BJ (cell line): ENCODE measurements around the gene LAPTM5. TPM values are rescaled to one million over a fixed set of nuclear protein-coding genes. Genes with fewer than 3 reads are reported as not detected.

Experiments
- CTCF ChIA-PET: fragments of 350-600 bp; formaldehyde crosslinking; extraction: SDS; loops from one replicate; lab custom pipeline; 2021; ENCODE audit warnings: antibody characterized with exemption, inconsistent platforms; lab: Yijun Ruan, JAX
- POLR2A ChIA-PET: fragments of 300-600 bp; sonication (Branson Sonifier 250); formaldehyde crosslinking; extraction: SDS; loops from one replicate; lab custom pipeline; 2021; ENCODE audit warnings: antibody characterized with exemption; lab: Charles Lee
- DNase-seq: peaks from one replicate; pipeline ENCODE4 v3.0.0-alpha.2; 2011; ENCODE audit warnings: low read depth
- H3K27me3 ChIP-seq: 2 replicates; pipeline ENCODE4 v1.6.0; 2011; ENCODE audit warnings: low read length; ENCODE audit not compliant: control insufficient read depth, insufficient read depth
- H3K36me3 ChIP-seq: 2 replicates; pipeline ENCODE4 v1.5.1; 2011; ENCODE audit warnings: low read length; ENCODE audit not compliant: control insufficient read depth, insufficient read depth
- H3K4me3 ChIP-seq: 2 replicates; pipeline ENCODE4 v1.5.1; 2011; ENCODE audit warnings: low read depth, mild to moderate bottlenecking, control low read depth, low read length
- polyA plus RNA-seq: library from polyadenylated mRNA; depleted of rRNA; stranded (reverse); fragments of >200 nt; gene quantifications from 2 replicates; pipeline ENCODE4 v1.2.3, GENCODE V29; 2011
- TF ChIP-seq, protein P1 (sequence below): IDR thresholded peaks from 2 replicates; pipeline ENCODE4 v1.5.1; 2011; ENCODE audit warnings: low read depth, mild to moderate bottlenecking, control low read depth, inconsistent platforms, low read length, moderate library complexity; ENCODE audit not compliant: insufficient read depth

LAPTM5 gene
- polyA plus RNA-seq, 1 experiment = 2.1 TPM

DNA sequence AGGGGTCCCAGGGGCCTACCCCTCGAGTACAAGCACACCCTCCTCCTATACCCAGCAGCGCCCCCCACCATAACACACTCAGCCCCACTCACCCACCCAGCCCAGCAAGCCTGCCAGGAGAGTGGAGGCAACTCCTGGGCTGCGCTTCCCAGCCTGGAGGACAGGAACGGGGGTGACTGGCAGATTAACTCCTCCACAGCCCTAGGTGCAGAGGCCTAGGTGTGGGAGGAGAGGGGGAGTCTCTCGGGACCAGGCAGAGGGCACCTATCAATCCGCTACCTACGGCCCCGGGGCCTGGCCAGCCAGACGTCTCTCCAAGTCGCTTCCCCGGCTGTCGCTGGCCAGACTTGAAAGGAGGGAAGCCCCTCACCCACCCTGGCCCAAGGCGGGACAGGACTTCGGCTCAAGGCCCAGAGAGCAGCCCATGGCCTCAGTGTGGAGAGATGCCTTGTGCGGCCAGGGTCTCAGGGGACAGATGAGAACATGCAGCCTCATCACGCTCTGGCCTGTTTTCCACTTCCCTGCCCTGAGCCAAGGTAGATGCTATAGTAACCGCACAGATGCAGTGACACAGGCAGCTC is 59.1 kb downstream of the LAPTM5 start:
- ChIA-PET POLR2A (no interaction called here), CTCF (interaction anchor here (0.7 to 1.0 kb wide), 3 partner anchors 156 to 176 kb away, joined by 3 to 6 read pairs (median 4); no protein-coding TSS in a partner anchor)
- TF ChIP-seq, protein P1, sequence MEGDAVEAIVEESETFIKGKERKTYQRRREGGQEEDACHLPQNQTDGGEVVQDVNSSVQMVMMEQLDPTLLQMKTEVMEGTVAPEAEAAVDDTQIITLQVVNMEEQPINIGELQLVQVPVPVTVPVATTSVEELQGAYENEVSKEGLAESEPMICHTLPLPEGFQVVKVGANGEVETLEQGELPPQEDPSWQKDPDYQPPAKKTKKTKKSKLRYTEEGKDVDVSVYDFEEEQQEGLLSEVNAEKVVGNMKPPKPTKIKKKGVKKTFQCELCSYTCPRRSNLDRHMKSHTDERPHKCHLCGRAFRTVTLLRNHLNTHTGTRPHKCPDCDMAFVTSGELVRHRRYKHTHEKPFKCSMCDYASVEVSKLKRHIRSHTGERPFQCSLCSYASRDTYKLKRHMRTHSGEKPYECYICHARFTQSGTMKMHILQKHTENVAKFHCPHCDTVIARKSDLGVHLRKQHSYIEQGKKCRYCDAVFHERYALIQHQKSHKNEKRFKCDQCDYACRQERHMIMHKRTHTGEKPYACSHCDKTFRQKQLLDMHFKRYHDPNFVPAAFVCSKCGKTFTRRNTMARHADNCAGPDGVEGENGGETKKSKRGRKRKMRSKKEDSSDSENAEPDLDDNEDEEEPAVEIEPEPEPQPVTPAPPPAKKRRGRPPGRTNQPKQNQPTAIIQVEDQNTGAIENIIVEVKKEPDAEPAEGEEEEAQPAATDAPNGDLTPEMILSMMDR = no peak
- Histone ChIP-seq H3K27me3 (0 out of 2 replicates have a peak, but pooled peaks cover 2% of the 10 kb centered on the region), H3K4me3 (no peak overlapping the region), H3K36me3 (no peaks in the 10 kb centered on the region)
- no peak for DNase-seq

DNA sequence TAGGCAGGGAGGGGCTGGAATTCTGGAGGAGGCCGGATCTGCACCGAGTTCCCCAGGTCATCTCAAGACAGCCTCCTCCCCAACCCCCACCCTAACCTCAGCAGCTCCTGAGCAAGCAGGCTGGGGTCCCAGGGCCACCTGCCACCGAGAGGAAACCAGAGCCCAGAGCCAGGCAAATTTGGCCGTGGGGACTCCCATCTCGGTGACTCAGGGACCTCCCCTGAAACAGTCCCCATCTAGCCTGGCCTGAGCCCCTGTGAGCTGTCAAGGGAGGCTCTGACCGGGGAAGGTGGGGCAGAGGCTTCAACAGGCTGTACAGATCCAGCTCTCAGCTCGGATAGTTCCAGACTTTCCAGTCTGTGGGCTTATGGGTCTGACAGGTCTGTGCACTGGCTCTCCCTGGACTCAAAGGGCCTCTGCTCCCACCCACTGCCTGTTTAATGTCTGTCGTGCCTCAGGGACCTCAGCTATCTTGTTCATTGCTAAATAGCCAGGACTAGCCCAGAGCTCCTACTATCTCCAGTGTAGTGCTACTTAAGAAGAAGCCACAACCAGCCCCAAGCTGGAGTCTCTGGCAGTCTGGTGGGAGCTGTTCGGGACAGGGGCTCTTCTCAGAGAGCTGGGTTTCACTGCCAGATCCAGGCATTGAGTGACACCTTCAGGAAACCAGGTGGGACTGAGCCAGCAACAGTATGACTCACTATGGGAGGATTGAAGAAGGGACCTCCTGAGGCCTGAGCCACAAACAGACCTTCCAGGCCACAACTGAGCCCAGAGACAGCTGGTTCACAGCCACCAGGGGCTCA is 59.8 kb downstream of the LAPTM5 start:
- TF ChIP-seq, protein P1 = no peak
- no peak for DNase-seq
- Histone ChIP-seq H3K36me3 (no peaks in the 10 kb centered on the region), H3K27me3 (peaks cover 3% of the 10 kb centered on the region; the same call in 1 of the 2 replicates), H3K4me3 (no peak overlapping the region)
- ChIA-PET CTCF (interaction anchor here (0.6 to 1.0 kb wide), 5 partner anchors 10 to 1129 kb away, joined by 3 to 6 read pairs (median 3); no protein-coding TSS in a partner anchor), POLR2A (no interaction called here)

DNA sequence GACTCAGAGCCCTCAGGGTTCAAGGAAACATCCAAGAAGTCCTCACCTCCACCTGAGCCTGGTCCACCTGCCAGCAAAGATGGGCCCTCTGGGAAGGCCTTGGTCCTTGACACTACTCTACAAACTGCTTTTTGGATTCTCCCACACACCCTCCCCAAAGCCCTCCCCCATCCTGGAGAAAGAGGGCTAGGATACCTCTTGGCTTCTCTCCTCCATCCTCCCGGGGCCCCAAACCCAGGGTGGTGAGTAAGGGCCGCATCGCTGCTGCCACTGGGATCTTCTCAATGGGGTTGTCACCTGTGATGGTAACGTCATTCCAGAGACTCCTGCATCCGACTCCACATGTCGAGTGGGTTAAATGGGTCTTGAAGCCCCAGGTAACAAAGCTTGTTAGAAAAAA is 60.7 kb downstream of the LAPTM5 start:
- CTCF ChIA-PET = interaction anchor here (0.6 to 1.1 kb wide), 4 partner anchors 11 to 1128 kb away, joined by 3 to 4 read pairs (median 3); no protein-coding TSS in a partner anchor
- peaks cover 3% of the 10 kb centered on the region; the same call in 1 of the 2 replicates for H3K27me3 ChIP-seq
- no peaks in the 10 kb centered on the region for H3K36me3 ChIP-seq
- no peak overlapping the region for H3K4me3 ChIP-seq
- no peak for DNase-seq
- TF ChIP-seq, protein P1 = no peak
- POLR2A ChIA-PET = no interaction called here

DNA sequence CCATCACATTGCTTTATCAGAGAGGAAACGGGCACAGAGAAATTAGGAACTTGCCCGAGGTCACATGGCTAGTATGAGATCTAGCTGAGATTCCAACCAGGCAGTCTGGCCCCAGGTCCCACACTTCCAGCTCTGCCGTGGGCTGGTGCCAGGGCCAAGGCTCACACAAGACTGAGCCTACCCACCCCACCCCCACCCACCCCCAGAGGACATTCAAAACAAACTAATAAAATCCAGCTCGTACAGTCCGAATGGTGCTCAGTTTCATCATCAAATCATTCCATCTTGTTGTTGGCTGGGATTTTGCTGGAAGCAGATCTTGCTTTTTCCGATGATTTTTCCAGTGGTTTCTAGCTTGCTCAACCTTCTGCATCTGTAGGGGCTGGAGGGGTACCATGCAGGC is 62.1 kb downstream of the LAPTM5 start:
- TF ChIP-seq, protein P1 = no peak
- ChIA-PET CTCF (interaction anchor here (1.0 to 1.4 kb wide), 2 partner anchors 9 to 13 kb away, joined by 3 to 6 read pairs; no protein-coding TSS in a partner anchor), POLR2A (no interaction called here)
- H3K36me3 ChIP-seq = no peaks in the 10 kb centered on the region
- no peak overlapping the region for H3K4me3 ChIP-seq
- H3K27me3 ChIP-seq = peaks cover 3% of the 10 kb centered on the region; the same call in 1 of the 2 replicates
- DNase-seq = no peak
